ENCODE measurements around the gene TRIM9.

DNA sequence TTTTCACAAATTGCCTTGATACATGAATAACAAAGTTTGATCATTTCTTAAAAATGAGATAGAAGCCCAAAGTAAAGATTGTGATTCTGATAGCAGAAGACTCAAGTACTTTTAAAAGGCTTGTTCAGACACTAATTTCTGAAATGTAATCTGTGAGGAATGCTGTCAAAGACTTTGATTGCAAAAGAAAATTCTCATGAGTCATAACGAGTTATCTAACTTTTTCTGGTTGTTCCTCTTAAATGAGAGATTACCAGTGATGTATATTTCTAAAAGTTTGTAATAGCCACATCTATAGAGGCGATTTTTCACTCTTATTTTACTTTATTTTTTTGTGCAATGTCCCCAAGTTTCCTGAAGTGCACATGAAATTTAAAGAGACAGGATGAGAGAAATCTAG lies 157.6 kb downstream of the TRIM9 start:
- TF ChIP-seq, protein P1, sequence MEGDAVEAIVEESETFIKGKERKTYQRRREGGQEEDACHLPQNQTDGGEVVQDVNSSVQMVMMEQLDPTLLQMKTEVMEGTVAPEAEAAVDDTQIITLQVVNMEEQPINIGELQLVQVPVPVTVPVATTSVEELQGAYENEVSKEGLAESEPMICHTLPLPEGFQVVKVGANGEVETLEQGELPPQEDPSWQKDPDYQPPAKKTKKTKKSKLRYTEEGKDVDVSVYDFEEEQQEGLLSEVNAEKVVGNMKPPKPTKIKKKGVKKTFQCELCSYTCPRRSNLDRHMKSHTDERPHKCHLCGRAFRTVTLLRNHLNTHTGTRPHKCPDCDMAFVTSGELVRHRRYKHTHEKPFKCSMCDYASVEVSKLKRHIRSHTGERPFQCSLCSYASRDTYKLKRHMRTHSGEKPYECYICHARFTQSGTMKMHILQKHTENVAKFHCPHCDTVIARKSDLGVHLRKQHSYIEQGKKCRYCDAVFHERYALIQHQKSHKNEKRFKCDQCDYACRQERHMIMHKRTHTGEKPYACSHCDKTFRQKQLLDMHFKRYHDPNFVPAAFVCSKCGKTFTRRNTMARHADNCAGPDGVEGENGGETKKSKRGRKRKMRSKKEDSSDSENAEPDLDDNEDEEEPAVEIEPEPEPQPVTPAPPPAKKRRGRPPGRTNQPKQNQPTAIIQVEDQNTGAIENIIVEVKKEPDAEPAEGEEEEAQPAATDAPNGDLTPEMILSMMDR (IDR thresholded peaks at IDR 0.05 in 4 of 5, conservative IDR thresholded peaks at IDR 0.05 in 1 of 5), result no peak
- TF ChIP-seq POLR2A (IDR thresholded peaks at IDR 0.05), result no peak

All from gastrocnemius medialis (tissue), 4 donors.